Kidney (tissue), 14 donors: ENCODE measurements around the gene MIOS. TPM values are rescaled to one million over a fixed set of nuclear protein-coding genes. Genes with fewer than 3 reads are reported as not detected.
"Not testable (repeated sequence)": the region's sequence is repeated elsewhere in the genome, so short reads cannot be mapped to it uniquely, and the experiment has no call there.

ENCODE experiments used
- DNase-seq, 5 donors: peaks; one replicate each; pipeline ENCODE4 v3.0.0-alpha.2; 2013 to 2020
- FAIRE-seq: peaks from 2 replicates; lab custom pipeline; 2012; peaks lifted over from hg19 to GRCh38; lab: Jason Lieb, UNC
- H3K27ac ChIP-seq, 2 donors: one replicate each; pipeline ENCODE4 v1.7.0; 2013; ENCODE audit warnings: low read depth in 2 of 2, low read length in 2 of 2, inconsistent platforms in 1 of 2
- H3K27me3 ChIP-seq: one replicate; pipeline ENCODE4 v1.7.1; 2013; ENCODE audit warnings: low read length, inconsistent platforms; ENCODE audit not compliant: control insufficient read depth, insufficient read depth
- H3K36me3 ChIP-seq, 3 donors: one replicate each; pipeline versions ENCODE4 v1.7.0 to v1.7.1; 2013; ENCODE audit warnings: low read length in 3 of 3, control low read depth in 1 of 3, inconsistent platforms in 1 of 3; ENCODE audit not compliant: insufficient read depth in 3 of 3, control insufficient read depth in 2 of 3
- H3K4me1 ChIP-seq, 3 donors: one replicate each; pipeline versions ENCODE4 v1.7.0 to v1.7.1; 2013; ENCODE audit warnings: low read length in 3 of 3, inconsistent platforms in 1 of 3, low read depth in 1 of 3; ENCODE audit not compliant: control insufficient read depth in 2 of 3, insufficient read depth in 2 of 3
- H3K4me3 ChIP-seq, 3 donors: one replicate each; pipeline versions ENCODE4 v1.7.0 to v1.8.1; 2013; ENCODE audit warnings: low read length in 3 of 3, control low read depth in 1 of 3, inconsistent platforms in 1 of 3
- H3K9ac ChIP-seq, 3 donors: one replicate each; pipeline versions ENCODE4 v1.7.0 to v1.7.1; 2013; ENCODE audit warnings: low read length in 3 of 3, control low read depth in 1 of 3, inconsistent platforms in 1 of 3
- H3K9me3 ChIP-seq, 3 donors: one replicate each; pipeline versions ENCODE4 v1.7.0 to v1.7.1; 2013; ENCODE audit warnings: low read length in 3 of 3, control low read depth in 1 of 3, inconsistent platforms in 1 of 3; ENCODE audit not compliant: control insufficient read depth in 2 of 3, insufficient read depth in 1 of 3
- intact Hi-C: fragments of 100-400 bp; cut with DNase I; formaldehyde crosslinking; loops from one replicate; pipeline ENCODE4 v1.11.1; 2022
- polyA plus RNA-seq: library from polyadenylated mRNA; stranded (reverse); fragments of 350-450 nt; fragmentation: Illumina TruSeq; extraction: RNeasy Lipid Tissue Mini Kit (QIAGEN cat#74804); gene quantifications from one replicate; pipeline ENCODE4 v1.2.3, GENCODE V29; 2014; ENCODE audit warnings: low read depth, low replicate concordance; ENCODE audit not compliant: insufficient read depth
- total RNA-seq: library from RNA; stranded (reverse); fragmentation: NEBNext Ultra II Directional; extraction: Animal tissue kit (Norgen Biotek cat#: 25700); gene quantifications from one replicate; pipeline ENCODE4 v1.2.1, GENCODE V29; 2021
- TF ChIP-seq, protein P1 (sequence below): IDR thresholded peaks from 3 replicates; pipeline ENCODE4 v1.5.1; 2012; ENCODE audit warnings: mild to moderate bottlenecking, moderate library complexity, borderline replicate concordance; ENCODE audit not compliant: insufficient read depth; ENCODE audit errors: extremely low read depth
- donor health status: control.
- donor health status: control.
- donor health status: control.
- donor health status: control.
- donor health status: control.
- donor health status: DM: yes; HTN: yes; CAD: no.
- donor health status: Normal renal cell carcinoma (clear cell type).

Gene MIOS
- total and polyA plus RNA-seq, 2 donors from 2014 or later, result 12.4 to 37.0 TPM

DNA sequence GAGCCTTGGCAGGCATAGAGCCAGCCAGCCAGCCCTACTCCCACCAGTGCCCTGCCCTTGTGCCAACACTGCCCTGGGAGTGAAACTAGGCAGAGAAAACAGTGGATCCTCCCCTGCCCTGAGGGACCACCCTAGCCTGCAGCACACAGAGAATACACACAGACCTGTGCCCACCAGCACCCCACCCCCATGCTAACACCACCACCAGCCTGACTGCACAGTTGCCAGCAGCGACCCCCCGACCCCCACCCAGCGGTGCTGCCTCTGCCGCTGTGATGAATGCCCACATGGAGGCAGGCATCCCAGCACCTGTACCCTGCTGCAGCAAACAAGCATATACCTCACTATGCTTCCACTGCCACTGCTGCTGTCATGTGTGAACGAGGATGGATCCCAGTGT is 9.4 kb upstream of the MIOS start:
- Histone ChIP-seq H3K4me1 (peaks cover 0 to 7% (median 0%) of the 10 kb centered on the region in 3 donors), H3K9ac (no peak overlapping the region), H3K36me3 (no peaks in the 10 kb centered on the region), H3K9me3 (no peaks in the 10 kb centered on the region), H3K27ac (no peak overlapping the region), H3K4me3 (no peak overlapping the region), H3K27me3 (no peaks in the 10 kb centered on the region)
- DNase-seq (peak in 1 of 5 donors; percentile 48), FAIRE-seq (no peak)
- intact Hi-C loops, result no loop called here
- TF ChIP-seq, protein P1, sequence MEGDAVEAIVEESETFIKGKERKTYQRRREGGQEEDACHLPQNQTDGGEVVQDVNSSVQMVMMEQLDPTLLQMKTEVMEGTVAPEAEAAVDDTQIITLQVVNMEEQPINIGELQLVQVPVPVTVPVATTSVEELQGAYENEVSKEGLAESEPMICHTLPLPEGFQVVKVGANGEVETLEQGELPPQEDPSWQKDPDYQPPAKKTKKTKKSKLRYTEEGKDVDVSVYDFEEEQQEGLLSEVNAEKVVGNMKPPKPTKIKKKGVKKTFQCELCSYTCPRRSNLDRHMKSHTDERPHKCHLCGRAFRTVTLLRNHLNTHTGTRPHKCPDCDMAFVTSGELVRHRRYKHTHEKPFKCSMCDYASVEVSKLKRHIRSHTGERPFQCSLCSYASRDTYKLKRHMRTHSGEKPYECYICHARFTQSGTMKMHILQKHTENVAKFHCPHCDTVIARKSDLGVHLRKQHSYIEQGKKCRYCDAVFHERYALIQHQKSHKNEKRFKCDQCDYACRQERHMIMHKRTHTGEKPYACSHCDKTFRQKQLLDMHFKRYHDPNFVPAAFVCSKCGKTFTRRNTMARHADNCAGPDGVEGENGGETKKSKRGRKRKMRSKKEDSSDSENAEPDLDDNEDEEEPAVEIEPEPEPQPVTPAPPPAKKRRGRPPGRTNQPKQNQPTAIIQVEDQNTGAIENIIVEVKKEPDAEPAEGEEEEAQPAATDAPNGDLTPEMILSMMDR, result no peak

DNA sequence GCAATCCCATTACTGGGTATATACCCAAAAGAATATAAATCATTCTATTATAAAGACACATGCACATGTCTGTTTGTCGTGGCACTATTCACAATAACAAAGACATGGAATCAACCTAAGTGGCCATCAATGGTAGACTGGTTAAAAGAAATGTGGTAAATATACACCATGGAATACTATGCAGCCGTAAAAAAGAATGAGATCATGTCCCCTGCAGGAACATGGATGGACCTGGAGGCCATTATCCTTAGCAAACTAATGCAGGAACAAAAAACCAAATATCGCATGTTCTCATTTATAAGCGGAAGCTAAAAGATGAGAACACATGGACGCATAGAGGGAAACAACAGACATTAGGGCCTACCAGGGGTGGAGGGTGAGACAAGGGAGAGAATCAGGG is 5.1 kb upstream of the MIOS start:
- intact Hi-C loops, H3K4me1 ChIP-seq, DNase-seq, H3K4me3 ChIP-seq, H3K27ac ChIP-seq, H3K36me3 ChIP-seq, H3K9me3 ChIP-seq, H3K27me3 ChIP-seq, FAIRE-seq, H3K9ac ChIP-seq: not testable (repeated sequence)

DNA sequence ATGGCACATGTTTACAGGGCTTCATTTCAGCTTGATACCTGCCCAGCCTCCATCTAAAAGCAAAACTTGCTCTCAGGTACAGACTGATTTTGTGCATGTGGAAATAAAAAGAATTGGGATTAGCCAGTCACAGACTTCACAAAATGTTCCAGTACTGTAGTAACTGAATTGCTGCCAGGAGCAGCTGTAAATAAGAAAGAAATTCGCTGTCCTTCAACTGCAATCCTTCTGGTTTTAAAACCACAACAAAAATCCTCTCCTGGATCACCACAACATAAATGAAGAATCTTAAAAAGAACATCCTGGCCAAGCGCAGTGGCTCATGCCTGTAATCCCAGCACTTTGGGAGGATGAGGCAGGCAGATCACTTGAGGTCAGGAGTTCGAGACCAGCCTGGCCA is 3.9 kb upstream of the MIOS start:
- intact Hi-C loops, result no loop called here
- H3K9me3 ChIP-seq, result no peaks in the 10 kb centered on the region
- DNase-seq (no peak), FAIRE-seq (no peak)
- H3K27me3 ChIP-seq, result no peaks in the 10 kb centered on the region
- no peak overlapping the region for H3K9ac ChIP-seq
- no peak overlapping the region for H3K4me3 ChIP-seq
- H3K27ac ChIP-seq, result no peak overlapping the region
- TF ChIP-seq, protein P1, result no peak
- H3K4me1 ChIP-seq, result peaks cover 0 to 3% (median 0%) of the 10 kb centered on the region in 3 donors
- H3K36me3 ChIP-seq, result no peaks in the 10 kb centered on the region

DNA sequence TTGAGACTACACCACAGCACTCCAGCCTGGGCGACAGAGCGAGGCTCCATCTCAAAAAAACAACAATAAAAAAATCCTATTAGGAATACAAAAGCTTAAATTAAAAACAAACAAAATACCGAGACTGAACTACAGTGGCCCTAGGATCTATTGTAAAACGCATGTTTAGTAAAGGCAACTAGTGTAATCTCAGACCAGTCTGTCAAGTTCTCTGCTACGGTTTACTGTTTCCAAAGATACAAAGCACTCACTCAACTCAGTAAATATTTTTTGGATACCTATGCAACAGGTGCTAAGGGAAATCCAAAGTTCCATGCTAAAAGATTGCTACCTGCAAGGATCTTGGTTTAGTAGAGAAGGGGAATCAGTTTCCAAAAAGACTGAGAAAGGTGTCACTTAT is 3.4 kb upstream of the MIOS start:
- intact Hi-C loops, result no loop called here

More for the DNA sequence above, 3.4 kb upstream of the MIOS start:
- H3K9me3 ChIP-seq, result no peaks in the 10 kb centered on the region
- H3K4me3 ChIP-seq, result no peak overlapping the region
- peaks cover 1 to 8% (median 1%) of the 10 kb centered on the region in 3 donors for H3K4me1 ChIP-seq
- H3K9ac ChIP-seq, result no peak overlapping the region
- no peak overlapping the region for H3K27ac ChIP-seq
- FAIRE-seq (no peak), DNase-seq (no peak)
- no peaks in the 10 kb centered on the region for H3K27me3 ChIP-seq
- TF ChIP-seq, protein P1, result no peak
- H3K36me3 ChIP-seq, result no peaks in the 10 kb centered on the region
